GM12878 (cell line): Measurements from ENCODE around the gene IL10RA. TPM values are rescaled to one million over a fixed set of nuclear protein-coding genes. Genes with fewer than 3 reads are reported as not detected.

Experiments
- ATF3 ChIP-seq: IDR thresholded peaks from 2 replicates; pipeline ENCODE4 v1.6.1; 2011; ENCODE audit warnings: low read depth, mild to moderate bottlenecking, low read length, moderate library complexity, borderline replicate concordance; ENCODE audit errors: extremely low read depth
- ATF7 ChIP-seq: fragments of 450-650 bp; IDR thresholded peaks from 2 replicates; pipeline ENCODE4 v1.6.1; 2016; ENCODE audit warnings: low read depth, mild to moderate bottlenecking
- BCLAF1 ChIP-seq: fragments of 450-650 bp; IDR thresholded peaks from 2 replicates; pipeline ENCODE4 v1.6.1; 2017; ENCODE audit warnings: antibody characterized with exemption, mild to moderate bottlenecking, moderate library complexity
- EGR1 ChIP-seq, 2 experiments: IDR thresholded peaks; 1 replicate in 1 of 2; 2 replicates in 1 of 2; pipeline ENCODE4 v1.6.1; 2011 to 2012; ENCODE audit warnings: low read depth in 2 of 2, low read length in 2 of 2, borderline replicate concordance in 1 of 2, mild to moderate bottlenecking in 1 of 2, moderate library complexity in 1 of 2
- ESRRA ChIP-seq: IDR thresholded peaks from 2 replicates; pipeline ENCODE4 v1.6.1; 2012; ENCODE audit warnings: mild to moderate bottlenecking, low read length, improper control_type of control experiment
- HDGF ChIP-seq: fragments of 450-650 bp; IDR thresholded peaks from 2 replicates; pipeline ENCODE4 v1.6.1; 2016; ENCODE audit warnings: antibody characterized with exemption
- KAT2A ChIP-seq: conservative IDR thresholded peaks from 2 replicates; pipeline ENCODE4 v1.6.1; 2011; ENCODE audit warnings: low read depth, low read length; ENCODE audit not compliant: control insufficient read depth
- MTA3 ChIP-seq: IDR thresholded peaks from 2 replicates; pipeline ENCODE4 v1.6.1; 2012; ENCODE audit warnings: low read length, inconsistent platforms, borderline replicate concordance
- MYC ChIP-seq: IDR thresholded peaks from 2 replicates; pipeline ENCODE4 v1.6.1; 2011; ENCODE audit warnings: mild to moderate bottlenecking, low read length, moderate library complexity, inconsistent platforms; ENCODE audit not compliant: insufficient read depth, insufficient replicate concordance, insufficient read length, severe bottlenecking
- NFYA ChIP-seq: IDR thresholded peaks from 2 replicates; pipeline ENCODE4 v1.6.1; 2011; ENCODE audit warnings: low read depth, mild to moderate bottlenecking, low read length, improper control_type of control experiment, borderline replicate concordance
- NR2C1 ChIP-seq: fragments of 450-650 bp; IDR thresholded peaks from 2 replicates; pipeline ENCODE4 v1.6.1; 2017; ENCODE audit warnings: antibody characterized with exemption, mild to moderate bottlenecking, moderate library complexity
- RELA ChIP-seq: fragments of 450-650 bp; IDR thresholded peaks from 2 replicates; pipeline ENCODE4 v1.8.0; 2014; ENCODE audit warnings: borderline replicate concordance; ENCODE audit not compliant: partially characterized antibody
- SP1 ChIP-seq: IDR thresholded peaks from one replicate; pipeline ENCODE4 v1.6.1; 2011; ENCODE audit warnings: low read depth, low read length
- SREBF1 ChIP-seq: IDR thresholded peaks from 2 replicates; pipeline ENCODE4 v1.6.1; 2012; ENCODE audit warnings: mild to moderate bottlenecking, low read length
- ZNF24 ChIP-seq: fragments of 450-650 bp; IDR thresholded peaks from 2 replicates; pipeline ENCODE4 v1.6.1; 2017; ENCODE audit warnings: antibody characterized with exemption, mild to moderate bottlenecking
- ZNF622 ChIP-seq: fragments of 450-650 bp; IDR thresholded peaks from 2 replicates; pipeline ENCODE4 v1.6.1; 2017; ENCODE audit warnings: mild to moderate bottlenecking, inconsistent platforms
- polyA plus RNA-seq, 11 experiments: library from polyadenylated mRNA; depleted of rRNA in 4 of 11; unstranded in 6 of 11; stranded (reverse) in 5 of 11; fragments of >200 nt; fragmentation: Nextera tagmentation in 4 of 11; fragmentation: Illumina TruSeq in 1 of 11; extraction: Ambion mirVana in 4 of 11; extraction: Trizol in 1 of 11; gene quantifications; 1 replicate in 1 of 11; 2 replicates in 10 of 11; pipeline versions ENCODE4 v1.2.1 to v1.2.3, GENCODE V29; 2011 to 2016; ENCODE audit warnings: inconsistent platforms in 2 of 11, missing spikeins in 2 of 11, low read depth in 1 of 11
- total RNA-seq, 4 experiments: library from RNA; depleted of rRNA in 3 of 4; stranded (reverse); fragments of >200 nt in 3 of 4; fragmentation: Illumina TruSeq in 1 of 4; extraction: Trizol in 1 of 4; gene quantifications; 2 replicates each; pipeline versions ENCODE4 v1.2.1 to v1.2.3, GENCODE V29; 2013 to 2021
- TF ChIP-seq, protein P1 (sequence below): IDR thresholded peaks from 2 replicates; pipeline ENCODE4 v1.6.1; 2012; ENCODE audit warnings: low read depth, low read length, improper control_type of control experiment
- TF ChIP-seq, protein P2 (sequence below): fragments of 450-650 bp; formaldehyde crosslinking; IDR thresholded peaks from 2 replicates; pipeline ENCODE4 v1.4.0; 2022; ENCODE audit warnings: mild to moderate bottlenecking, moderate library complexity
- TF ChIP-seq, protein P3 (sequence below): IDR thresholded peaks from 2 replicates; pipeline ENCODE4 v1.6.1; 2012; ENCODE audit warnings: mild to moderate bottlenecking, low read depth, low read length

Gene IL10RA
- total and polyA plus RNA-seq, 10 of the 15 experiments (the other 5 are each of a cell fraction or from before 2014, with no cell fraction given): 0.77 to 45.9 (median 9.6) TPM

DNA sequence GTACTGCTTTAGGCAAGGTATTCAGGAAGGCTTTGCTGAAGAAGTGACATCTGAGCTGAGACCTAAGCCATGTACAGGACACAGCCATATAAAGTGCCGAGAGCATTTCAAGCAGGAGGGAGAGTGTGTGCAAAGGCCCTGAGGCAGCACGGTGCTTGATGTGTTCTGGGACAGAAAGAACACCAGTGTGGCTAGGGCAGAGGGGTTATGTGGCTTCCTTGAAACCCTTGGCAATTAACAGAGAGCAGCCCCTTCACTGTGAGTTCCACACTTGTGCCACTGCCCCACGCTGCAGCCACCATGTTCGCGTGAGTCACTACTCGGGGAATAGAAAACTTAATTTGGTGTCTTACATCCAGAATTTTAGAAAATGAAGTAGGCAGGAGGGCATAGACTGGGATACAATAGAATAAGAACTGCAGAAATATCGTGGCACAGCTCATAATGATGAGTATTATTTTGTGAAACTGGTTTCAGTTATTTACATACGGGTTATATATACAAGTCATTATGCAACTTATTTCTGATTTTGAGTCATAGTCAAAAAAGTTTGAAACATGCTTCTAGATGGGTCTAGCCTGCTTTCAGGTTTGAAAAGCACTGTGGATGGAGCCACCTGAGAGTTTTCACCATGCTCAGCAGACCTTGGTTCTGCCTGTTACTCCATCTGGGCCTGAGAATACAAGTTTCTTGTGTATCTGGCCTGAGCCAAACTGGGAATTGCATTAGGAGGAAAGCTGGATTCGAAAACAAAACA is 11.8 kb downstream of the IL10RA start (continued):
- no peak for TF ChIP-seq MTA3
- TF ChIP-seq MYC: no peak
- no peak for TF ChIP-seq HDGF
- TF ChIP-seq ZNF24: peak; percentile 37; the same call in 1 of the 2 replicates
- TF ChIP-seq NFYA: no peak
- no peak for TF ChIP-seq ESRRA
- TF ChIP-seq ATF7: peak; percentile 72
- TF ChIP-seq, protein P1, sequence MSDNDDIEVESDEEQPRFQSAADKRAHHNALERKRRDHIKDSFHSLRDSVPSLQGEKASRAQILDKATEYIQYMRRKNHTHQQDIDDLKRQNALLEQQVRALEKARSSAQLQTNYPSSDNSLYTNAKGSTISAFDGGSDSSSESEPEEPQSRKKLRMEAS: no peak
- no peak for TF ChIP-seq BCLAF1
- no peak for TF ChIP-seq EGR1 (IDR thresholded peaks at IDR 0.05; ENCODE audit: borderline replicate concordance in 1 of 2, low read depth in 2 of 2, low read length in 2 of 2)
- no peak for TF ChIP-seq RELA
- TF ChIP-seq SP1: no peak
- TF ChIP-seq, protein P2, sequence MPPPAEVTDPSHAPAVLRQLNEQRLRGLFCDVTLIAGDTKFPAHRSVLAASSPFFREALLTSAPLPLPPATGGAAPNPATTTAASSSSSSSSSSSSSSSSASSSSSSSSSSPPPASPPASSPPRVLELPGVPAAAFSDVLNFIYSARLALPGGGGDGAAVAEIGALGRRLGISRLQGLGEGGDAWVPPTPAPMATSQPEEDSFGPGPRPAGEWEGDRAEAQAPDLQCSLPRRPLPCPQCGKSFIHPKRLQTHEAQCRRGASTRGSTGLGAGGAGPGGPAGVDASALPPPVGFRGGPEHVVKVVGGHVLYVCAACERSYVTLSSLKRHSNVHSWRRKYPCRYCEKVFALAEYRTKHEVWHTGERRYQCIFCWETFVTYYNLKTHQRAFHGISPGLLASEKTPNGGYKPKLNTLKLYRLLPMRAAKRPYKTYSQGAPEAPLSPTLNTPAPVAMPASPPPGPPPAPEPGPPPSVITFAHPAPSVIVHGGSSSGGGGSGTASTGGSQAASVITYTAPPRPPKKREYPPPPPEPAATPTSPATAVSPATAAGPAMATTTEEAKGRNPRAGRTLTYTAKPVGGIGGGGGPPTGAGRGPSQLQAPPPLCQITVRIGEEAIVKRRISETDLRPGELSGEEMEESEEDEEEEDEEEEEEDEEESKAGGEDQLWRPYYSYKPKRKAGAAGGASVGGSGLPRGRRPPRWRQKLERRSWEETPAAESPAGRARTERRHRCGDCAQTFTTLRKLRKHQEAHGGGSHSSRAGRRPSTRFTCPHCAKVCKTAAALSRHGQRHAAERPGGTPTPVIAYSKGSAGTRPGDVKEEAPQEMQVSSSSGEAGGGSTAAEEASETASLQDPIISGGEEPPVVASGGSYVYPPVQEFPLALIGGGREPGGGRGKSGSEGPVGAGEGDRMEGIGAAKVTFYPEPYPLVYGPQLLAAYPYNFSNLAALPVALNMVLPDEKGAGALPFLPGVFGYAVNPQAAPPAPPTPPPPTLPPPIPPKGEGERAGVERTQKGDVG: no peak
- TF ChIP-seq ZNF622: no peak
- peak; percentile 36; the same call in 1 of the 2 replicates for TF ChIP-seq SREBF1
- no peak for TF ChIP-seq KAT2A
- TF ChIP-seq, protein P3, sequence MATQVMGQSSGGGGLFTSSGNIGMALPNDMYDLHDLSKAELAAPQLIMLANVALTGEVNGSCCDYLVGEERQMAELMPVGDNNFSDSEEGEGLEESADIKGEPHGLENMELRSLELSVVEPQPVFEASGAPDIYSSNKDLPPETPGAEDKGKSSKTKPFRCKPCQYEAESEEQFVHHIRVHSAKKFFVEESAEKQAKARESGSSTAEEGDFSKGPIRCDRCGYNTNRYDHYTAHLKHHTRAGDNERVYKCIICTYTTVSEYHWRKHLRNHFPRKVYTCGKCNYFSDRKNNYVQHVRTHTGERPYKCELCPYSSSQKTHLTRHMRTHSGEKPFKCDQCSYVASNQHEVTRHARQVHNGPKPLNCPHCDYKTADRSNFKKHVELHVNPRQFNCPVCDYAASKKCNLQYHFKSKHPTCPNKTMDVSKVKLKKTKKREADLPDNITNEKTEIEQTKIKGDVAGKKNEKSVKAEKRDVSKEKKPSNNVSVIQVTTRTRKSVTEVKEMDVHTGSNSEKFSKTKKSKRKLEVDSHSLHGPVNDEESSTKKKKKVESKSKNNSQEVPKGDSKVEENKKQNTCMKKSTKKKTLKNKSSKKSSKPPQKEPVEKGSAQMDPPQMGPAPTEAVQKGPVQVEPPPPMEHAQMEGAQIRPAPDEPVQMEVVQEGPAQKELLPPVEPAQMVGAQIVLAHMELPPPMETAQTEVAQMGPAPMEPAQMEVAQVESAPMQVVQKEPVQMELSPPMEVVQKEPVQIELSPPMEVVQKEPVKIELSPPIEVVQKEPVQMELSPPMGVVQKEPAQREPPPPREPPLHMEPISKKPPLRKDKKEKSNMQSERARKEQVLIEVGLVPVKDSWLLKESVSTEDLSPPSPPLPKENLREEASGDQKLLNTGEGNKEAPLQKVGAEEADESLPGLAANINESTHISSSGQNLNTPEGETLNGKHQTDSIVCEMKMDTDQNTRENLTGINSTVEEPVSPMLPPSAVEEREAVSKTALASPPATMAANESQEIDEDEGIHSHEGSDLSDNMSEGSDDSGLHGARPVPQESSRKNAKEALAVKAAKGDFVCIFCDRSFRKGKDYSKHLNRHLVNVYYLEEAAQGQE: no peak
- TF ChIP-seq ATF3: no peak
- no peak for TF ChIP-seq NR2C1
